Loucy (cell line): ENCODE data around the gene WDR31.

ENCODE experiments used
- H2AFZ ChIP-seq: fragments of 200-600 bp; sonication (generic); 2 replicates; pipeline ENCODE4 v1.6.0; 2016; ENCODE audit warnings: antibody characterized with exemption, mild to moderate bottlenecking, low read length, moderate library complexity
- H3F3A ChIP-seq: fragments of 200-600 bp; 2 replicates; pipeline ENCODE4 v1.6.0; 2016; ENCODE audit warnings: antibody characterized with exemption, low read depth, mild to moderate bottlenecking
- H3K27me3 ChIP-seq: fragments of 200-600 bp; sonication (generic); 2 replicates; pipeline ENCODE4 v1.6.1; 2014; ENCODE audit warnings: low read length, mild to moderate bottlenecking; ENCODE audit not compliant: insufficient read depth, poor library complexity, severe bottlenecking
- H3K36me3 ChIP-seq: fragments of 200-600 bp; sonication (generic); 2 replicates; pipeline ENCODE4 v1.6.1; 2016; ENCODE audit warnings: low read length; ENCODE audit not compliant: insufficient read depth
- H3K4me1 ChIP-seq: fragments of 200-600 bp; sonication (generic); 2 replicates; pipeline ENCODE4 v1.5.1; 2014; ENCODE audit warnings: low read length, mild to moderate bottlenecking; ENCODE audit not compliant: insufficient read depth, poor library complexity, severe bottlenecking
- H3K4me2 ChIP-seq: fragments of 200-600 bp; sonication (generic); 2 replicates; pipeline ENCODE4 v1.6.0; 2014; ENCODE audit warnings: antibody characterized with exemption, low read length, low read depth, mild to moderate bottlenecking; ENCODE audit not compliant: poor library complexity, severe bottlenecking
- H3K4me3 ChIP-seq: fragments of 200-600 bp; sonication (generic); 2 replicates; pipeline ENCODE4 v1.5.1; 2014; ENCODE audit warnings: low read length, mild to moderate bottlenecking, mixed read lengths; ENCODE audit not compliant: poor library complexity, severe bottlenecking
- H3K79me2 ChIP-seq: fragments of 200-600 bp; sonication (generic); 2 replicates; pipeline ENCODE4 v1.6.1; 2014; ENCODE audit warnings: low read length; ENCODE audit not compliant: insufficient read depth
- H3K9ac ChIP-seq: fragments of 200-600 bp; sonication (generic); 2 replicates; pipeline ENCODE4 v1.6.0; 2014; ENCODE audit warnings: mild to moderate bottlenecking, low read depth, low read length, moderate library complexity; ENCODE audit not compliant: poor library complexity, severe bottlenecking
- H3K9me2 ChIP-seq: fragments of 200-600 bp; sonication (generic); replicated peaks from 2 replicates; pipeline ENCODE4 v1.6.1; 2016; ENCODE audit warnings: low read depth, low read length, mixed read lengths
- H3K9me3 ChIP-seq: fragments of 200-600 bp; sonication (generic); 2 replicates; pipeline ENCODE4 v1.6.1; 2014; ENCODE audit warnings: mild to moderate bottlenecking, antibody characterized with exemption, low read length, low read depth; ENCODE audit not compliant: insufficient read depth
- H4K20me1 ChIP-seq: fragments of 200-600 bp; sonication (generic); 2 replicates; pipeline ENCODE4 v1.6.0; 2014; ENCODE audit warnings: antibody characterized with exemption, low read length, mild to moderate bottlenecking; ENCODE audit not compliant: insufficient read depth, poor library complexity, severe bottlenecking
- EZH2phosphoT487 ChIP-seq: fragments of 200-600 bp; IDR thresholded peaks from 2 replicates; pipeline ENCODE4 v1.6.1; 2018; ENCODE audit warnings: antibody characterized with exemption, mild to moderate bottlenecking, moderate library complexity, borderline replicate concordance
- TF ChIP-seq, protein P1 (sequence below): fragments of 200-600 bp; sonication (generic); conservative IDR thresholded peaks from 2 replicates; pipeline ENCODE4 v1.5.1; 2014; ENCODE audit warnings: mild to moderate bottlenecking, antibody characterized with exemption, low read length

WDR31 gene

DNA sequence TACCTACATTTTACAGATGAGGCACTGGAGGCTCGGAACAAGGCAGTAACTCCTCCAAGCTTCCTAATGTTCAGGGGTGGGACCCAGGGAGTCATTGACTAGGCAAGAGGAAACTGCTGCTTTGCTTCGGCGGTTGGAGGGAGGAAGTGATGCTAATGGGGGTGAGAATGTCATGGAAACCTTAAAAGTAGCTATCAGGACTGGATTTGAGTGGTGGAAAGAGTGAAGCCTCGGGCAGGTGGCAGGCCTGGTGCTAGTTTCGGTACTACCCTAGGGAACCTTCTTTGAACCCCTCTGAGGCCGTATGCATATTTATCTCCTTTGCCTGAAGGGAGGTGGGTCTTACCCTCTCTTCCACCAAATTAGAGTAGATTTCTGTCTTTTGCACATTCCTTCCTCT lies 10.9 kb upstream of the WDR31 start:
- H3K4me3 ChIP-seq, result peak overlapping the region; percentile 34
- no peaks in the 10 kb centered on the region for H3K36me3 ChIP-seq
- peak overlapping the region; percentile 4 for H3K9ac ChIP-seq
- H3K4me2 ChIP-seq, result peak overlapping the region; percentile 53
- TF ChIP-seq, protein P1, sequence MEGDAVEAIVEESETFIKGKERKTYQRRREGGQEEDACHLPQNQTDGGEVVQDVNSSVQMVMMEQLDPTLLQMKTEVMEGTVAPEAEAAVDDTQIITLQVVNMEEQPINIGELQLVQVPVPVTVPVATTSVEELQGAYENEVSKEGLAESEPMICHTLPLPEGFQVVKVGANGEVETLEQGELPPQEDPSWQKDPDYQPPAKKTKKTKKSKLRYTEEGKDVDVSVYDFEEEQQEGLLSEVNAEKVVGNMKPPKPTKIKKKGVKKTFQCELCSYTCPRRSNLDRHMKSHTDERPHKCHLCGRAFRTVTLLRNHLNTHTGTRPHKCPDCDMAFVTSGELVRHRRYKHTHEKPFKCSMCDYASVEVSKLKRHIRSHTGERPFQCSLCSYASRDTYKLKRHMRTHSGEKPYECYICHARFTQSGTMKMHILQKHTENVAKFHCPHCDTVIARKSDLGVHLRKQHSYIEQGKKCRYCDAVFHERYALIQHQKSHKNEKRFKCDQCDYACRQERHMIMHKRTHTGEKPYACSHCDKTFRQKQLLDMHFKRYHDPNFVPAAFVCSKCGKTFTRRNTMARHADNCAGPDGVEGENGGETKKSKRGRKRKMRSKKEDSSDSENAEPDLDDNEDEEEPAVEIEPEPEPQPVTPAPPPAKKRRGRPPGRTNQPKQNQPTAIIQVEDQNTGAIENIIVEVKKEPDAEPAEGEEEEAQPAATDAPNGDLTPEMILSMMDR, result no peak
- no peak for TF ChIP-seq EZH2phosphoT487
- H3K79me2 ChIP-seq, result no peaks in the 10 kb centered on the region
- peaks cover 24% of the 10 kb centered on the region for H3K4me1 ChIP-seq
- H3F3A ChIP-seq, result peaks cover 2% of the 10 kb centered on the region; the same call in 1 of the 2 replicates
- no peaks in the 10 kb centered on the region for H3K9me2 ChIP-seq
- H3K9me3 ChIP-seq, result no peaks in the 10 kb centered on the region
- H2AFZ ChIP-seq, result peak overlapping the region; percentile 66
- no peaks in the 10 kb centered on the region for H4K20me1 ChIP-seq
- H3K27me3 ChIP-seq, result no peaks in the 10 kb centered on the region

DNA sequence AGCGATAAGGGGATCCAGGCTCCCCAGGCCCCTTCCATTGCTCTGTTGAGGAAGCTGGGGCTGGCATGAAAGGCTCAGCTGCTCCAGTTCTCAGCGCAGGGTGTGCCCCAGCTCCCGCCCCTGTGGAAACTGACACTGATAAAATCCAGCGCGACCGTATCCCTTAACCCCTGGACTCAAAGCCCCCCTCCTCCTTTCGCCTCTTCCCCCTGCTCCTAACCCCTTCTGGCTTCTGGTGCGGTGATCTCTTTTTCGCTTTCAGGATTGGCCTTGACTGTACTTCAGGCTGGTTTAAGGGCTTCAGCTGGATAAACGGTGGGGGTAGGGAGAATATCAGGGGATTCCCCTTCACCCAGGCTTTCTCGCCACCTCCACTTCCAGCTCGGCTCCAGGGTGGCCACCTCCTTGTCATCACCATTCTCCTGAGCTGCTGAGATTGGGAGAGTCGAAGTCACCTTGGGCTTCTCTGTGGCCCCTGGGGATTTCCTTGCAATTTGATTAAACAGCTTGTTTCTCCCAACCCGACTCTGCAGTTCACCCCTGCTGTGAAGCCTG lies 10.1 kb upstream of the WDR31 start:
- Histone ChIP-seq H3K4me3 (peak overlapping the region; percentile 34), H2AFZ (peak overlapping the region; percentile 66; the same call in 1 of the 2 replicates), H3K36me3 (no peaks in the 10 kb centered on the region), H4K20me1 (no peaks in the 10 kb centered on the region), H3K9me2 (no peaks in the 10 kb centered on the region), H3K27me3 (no peaks in the 10 kb centered on the region), H3K4me2 (peak overlapping the region; percentile 53), H3K4me1 (peaks cover 24% of the 10 kb centered on the region), H3K9me3 (no peaks in the 10 kb centered on the region), H3K79me2 (no peaks in the 10 kb centered on the region), H3K9ac (peak overlapping the region; percentile 4), H3F3A (peaks cover 2% of the 10 kb centered on the region; the same call in 1 of the 2 replicates)
- TF ChIP-seq, protein P1, result no peak
- TF ChIP-seq EZH2phosphoT487, result no peak

DNA sequence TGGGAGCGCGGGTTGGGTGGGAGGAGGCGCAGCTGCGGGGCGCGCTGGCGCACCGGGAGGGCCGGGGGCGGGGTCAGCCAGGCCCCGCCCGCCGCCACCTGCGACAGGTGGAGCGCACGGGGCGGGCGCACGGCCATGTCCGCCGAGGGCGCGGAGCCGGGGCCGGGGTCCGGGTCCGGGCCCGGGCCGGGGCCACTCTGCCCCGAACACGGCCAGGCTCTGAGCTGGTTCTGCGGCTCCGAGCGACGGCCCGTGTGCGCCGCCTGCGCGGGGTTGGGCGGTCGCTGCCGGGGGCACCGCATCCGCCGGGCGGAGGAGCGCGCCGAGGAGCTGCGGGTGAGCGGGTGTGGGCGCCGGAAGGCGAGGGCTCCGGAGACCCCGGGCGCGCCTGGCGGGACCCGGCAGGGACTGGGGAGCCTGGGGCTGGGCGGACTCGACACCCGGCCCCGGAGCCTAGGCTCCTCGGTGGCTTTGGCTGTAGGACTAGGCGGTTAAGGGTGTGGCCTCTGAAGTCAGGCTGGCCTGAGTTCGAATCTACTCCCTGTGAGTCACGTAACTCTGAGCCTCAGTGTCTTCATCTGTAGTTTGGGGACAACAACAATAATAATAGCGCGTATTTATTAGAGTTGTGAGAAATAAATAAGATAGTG lies 9.5 kb upstream of the WDR31 start, which contains the start of gene BSPRY:
TSS of gene BSPRY (plus strand) at position 97 of the 650 bp plus-strand sequence. CDS start at position 136, 39 bp downstream.
- H3K9me3 ChIP-seq, result no peaks in the 10 kb centered on the region
- peaks cover 24% of the 10 kb centered on the region for H3K4me1 ChIP-seq
- H3K36me3 ChIP-seq, result no peaks in the 10 kb centered on the region
- no peaks in the 10 kb centered on the region for H3K9me2 ChIP-seq
- H3K4me3 ChIP-seq, result peak within 1 kb of the TSS; percentile 34
- H2AFZ ChIP-seq, result no peak within 1 kb of the TSS
- no peaks in the 10 kb centered on the region for H3K27me3 ChIP-seq
- H4K20me1 ChIP-seq, result no peaks in the 10 kb centered on the region
- H3K79me2 ChIP-seq, result no peaks in the 10 kb centered on the region
- peak within 1 kb of the TSS; percentile 4 for H3K9ac ChIP-seq
- H3F3A ChIP-seq, result peaks cover 2% of the 10 kb centered on the region; the same call in 1 of the 2 replicates
- peak within 1 kb of the TSS; percentile 53 for H3K4me2 ChIP-seq
- no peak for TF ChIP-seq EZH2phosphoT487
- TF ChIP-seq, protein P1, result no peak
